ENCODE measurements around the gene NIM1K. TPM values are rescaled to one million over a fixed set of nuclear protein-coding genes. Genes with fewer than 3 reads are reported as not detected.
"Not testable (repeated sequence)": the region's sequence is repeated elsewhere in the genome, so short reads cannot be mapped to it uniquely, and the experiment has no call there.

NIM1K gene
- total RNA-seq, 1 donor from 2014 or later, result not detected

DNA sequence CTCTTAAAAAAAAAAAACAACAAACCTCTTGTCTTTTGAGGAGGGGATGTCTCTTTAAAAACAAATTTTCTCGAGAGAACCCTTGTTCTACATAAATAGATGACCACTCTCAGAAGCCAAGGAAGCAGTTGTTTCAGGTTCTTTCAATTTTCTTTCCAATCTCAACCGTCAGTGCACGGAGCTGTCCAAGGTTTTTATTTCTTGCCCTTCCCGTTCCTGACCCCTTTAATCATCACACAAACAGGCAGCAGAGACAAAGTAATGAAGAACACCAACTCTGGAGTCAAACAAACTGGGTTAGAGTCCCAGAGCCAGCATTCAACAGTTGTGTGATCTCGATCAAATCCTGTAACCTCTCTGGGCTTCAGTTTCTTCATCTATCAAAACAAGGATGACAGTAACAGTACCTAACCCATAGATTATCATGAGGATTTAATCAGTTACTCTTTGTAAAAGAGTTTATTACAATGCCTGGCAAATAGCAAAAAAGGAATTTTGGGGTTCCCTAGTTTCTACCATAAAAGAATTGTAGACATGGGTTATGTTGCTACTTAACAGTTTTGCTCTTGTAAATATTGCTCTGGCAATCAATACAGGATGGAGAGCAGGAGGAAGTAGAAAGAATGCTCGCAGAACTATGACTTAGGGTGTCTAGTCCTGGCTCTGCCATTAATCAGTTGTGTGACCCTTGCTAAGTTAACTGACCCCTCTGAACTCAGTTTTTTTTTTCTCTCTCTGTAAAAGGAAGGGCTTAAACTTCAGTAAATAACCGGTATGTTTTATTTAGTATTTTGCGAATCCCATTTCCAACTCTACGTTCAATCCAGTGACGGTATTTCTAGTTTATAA lies 1.0 kb upstream of the NIM1K start:
- no peak for ATAC-seq

- ATAC-seq, result peak; percentile 79
Observed at GRCh38 chr5:43192558-43193180, 644 bp downstream of the NIM1K start.

DNA sequence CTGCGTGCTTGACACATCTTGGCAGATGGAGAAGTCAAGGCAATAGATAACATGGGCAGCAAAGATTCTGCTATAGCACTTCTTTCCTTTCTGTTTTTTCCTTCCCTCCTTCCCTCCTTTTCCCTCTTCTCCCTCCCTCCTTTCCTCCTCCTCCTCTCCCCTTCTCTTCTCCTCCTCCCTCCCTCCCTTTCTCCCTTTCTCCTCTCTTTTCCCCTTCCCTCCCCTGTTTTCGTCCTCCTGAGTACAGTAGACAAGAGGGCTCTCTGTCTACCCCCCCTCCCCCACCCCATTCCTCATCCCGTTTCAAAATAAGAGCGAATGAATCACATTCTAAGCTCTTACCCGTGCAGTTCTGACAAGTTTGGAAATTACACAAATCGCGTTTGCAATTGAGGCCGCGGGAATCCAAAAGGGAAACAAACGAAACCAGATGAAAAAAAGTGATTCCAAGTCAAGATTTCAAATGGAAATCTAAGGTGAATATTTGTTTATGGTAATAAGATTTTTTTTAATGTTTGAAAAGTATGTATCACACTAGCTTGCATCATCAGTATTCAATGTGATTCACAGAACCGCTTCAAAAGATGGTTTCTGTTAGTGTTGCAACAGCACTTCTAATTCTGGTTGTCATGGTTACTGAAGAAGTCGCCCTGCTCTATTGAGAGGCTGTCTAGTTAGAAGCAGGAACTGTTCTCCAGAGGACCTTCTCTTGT lies 1.3 kb downstream of the NIM1K start:
- peak; percentile 66 for ATAC-seq

DNA sequence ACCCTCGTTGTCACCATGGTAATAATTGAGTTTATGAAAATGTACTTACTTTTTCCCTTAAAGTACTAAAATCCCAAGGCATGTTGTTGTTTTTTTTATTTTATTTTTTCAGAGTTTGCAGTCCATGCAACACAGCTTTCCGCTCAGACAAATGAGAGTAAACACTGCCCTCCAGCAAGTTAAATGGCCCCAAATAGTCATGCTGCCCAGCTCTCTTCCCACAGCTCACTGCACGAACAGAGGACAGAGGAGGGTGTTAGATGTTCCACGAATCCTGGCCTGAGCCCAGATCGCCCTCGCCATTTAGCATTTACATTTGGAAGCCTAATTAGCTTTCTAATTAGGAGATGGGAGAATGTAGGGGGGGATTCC lies 1.9 kb downstream of the NIM1K start:
- ATAC-seq, result no peak

- no peak for ATAC-seq
Observed at GRCh38 chr5:43195670-43196265, 3.7 kb downstream of the NIM1K start.

- no peak for ATAC-seq
Observed at GRCh38 chr5:43197535-43197934, 5.5 kb downstream of the NIM1K start.

- ATAC-seq, result not testable (repeated sequence)
Observed at GRCh38 chr5:43201442-43201841, 9.4 kb downstream of the NIM1K start.

DNA sequence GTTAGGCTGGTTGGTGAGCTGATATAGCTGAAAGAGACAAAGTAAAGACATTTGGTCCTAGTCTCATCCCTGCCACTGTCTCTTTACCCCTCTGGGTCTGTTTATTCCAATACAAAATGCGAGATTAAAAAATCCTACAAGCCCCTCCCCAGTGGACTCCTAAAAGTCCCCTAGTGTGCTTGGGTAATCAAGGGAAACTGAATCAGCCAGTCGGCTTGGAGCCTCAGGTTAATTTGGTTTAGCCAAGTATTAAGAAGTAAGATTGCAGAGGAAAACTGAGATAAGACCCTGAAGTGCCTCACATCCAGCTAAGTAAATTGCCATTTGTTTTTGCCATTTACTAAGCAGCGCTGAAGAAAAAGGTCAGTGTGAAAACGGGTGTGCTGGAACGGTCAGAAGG lies 10.4 kb downstream of the NIM1K start:
- ATAC-seq, result no peak

DNA sequence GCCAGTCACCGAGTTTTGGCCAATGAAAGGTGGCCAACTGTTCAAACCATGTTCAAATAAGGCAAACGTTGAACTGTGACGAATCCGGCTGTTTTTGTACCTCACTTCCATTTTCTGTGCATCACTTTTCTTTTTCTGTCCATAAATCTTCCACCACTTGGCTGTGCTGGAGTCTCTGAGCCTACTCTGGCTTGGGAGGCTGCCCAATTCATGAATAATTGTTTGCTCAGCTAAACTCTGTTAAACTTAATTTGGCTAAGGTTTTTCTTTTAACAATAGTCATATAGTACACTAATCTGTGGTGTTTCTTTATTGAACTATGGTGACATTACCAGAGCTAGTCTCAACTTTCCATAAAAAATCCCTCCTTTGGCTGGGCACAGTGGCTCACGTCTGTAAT lies 11.3 kb downstream of the NIM1K start:
- peak; percentile 72 for ATAC-seq

DNA sequence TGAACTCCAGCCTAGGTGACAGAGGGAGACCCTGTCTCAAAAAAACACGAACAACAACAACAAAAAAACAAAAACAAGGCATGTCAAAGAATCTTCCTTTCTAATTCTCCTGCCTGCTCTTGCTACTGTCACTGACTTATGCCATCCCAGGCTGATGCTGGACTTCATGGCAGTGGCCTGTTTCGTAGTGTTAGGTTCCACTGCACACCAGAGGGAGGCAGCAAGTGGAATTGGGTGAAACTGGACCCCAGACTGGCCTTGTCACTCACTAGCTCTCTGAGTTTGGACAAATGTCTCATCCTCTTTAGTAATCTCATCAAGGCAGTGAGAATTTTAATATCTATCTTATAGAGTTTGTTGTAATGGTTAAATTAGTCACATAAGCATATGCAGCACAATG lies 12.9 kb downstream of the NIM1K start:
- no peak for ATAC-seq

DNA sequence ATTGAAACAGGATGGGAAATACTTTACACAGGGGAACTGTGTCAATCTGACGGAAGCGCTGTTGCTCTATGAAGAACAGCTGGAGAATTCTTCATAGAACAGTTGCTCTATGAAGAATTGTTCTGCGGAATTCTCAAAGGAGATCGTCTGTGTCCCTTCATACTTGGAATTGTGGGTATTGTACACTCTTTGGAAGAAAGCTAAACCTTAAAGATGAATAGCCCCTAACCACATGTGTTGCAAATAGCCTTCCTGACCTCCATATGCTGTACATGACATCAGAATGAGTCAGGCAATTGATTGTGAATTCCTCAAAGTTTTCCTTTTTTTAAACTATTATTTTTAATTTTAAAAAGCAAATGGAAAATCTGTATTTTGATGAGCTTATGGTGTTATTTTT lies 15.6 kb downstream of the NIM1K start:
- ATAC-seq, result no peak

DNA sequence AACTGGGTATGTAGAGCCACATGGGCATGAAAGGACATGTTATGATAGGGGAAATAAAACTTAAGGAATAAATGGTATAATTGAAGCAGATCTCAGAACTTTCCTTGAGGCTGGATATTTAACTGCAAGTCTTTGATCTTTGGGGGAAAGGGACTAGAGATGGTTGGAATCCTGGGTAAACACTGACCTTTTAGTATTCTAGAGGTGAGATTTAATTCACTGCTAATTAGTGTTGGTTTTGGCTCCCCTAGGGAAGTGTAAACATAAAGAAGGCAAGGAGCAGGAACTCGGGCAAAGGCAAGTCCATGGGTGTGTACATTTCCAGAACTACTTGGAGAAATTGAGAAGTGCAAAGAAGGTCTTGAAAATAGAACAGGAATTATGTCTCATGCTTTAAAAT lies 16.6 kb downstream of the NIM1K start:
- ATAC-seq, result no peak

- ATAC-seq, result no peak
Observed at GRCh38 chr5:43209060-43209459, 17.0 kb downstream of the NIM1K start.

- no peak for ATAC-seq
Observed at GRCh38 chr5:43209833-43210232, 17.8 kb downstream of the NIM1K start.

DNA sequence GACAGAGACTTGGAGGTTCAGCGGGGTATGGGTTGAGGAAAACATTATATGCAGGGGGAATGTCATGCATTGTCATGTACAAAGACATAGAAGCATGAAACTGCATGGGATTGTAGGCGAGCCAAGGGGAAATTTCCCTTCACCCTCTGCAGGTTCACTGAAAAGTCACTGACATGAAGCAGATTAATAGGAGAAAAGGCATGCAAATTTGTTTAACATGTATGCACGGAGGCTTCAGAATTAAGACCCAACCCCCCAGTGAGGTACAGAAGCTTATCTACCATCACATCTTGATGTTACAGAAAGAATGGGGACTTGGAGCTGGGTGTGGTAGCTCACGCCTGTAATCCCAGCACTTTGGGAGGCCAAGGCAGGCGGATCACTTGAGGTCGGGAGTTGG lies 18.5 kb downstream of the NIM1K start:
- ATAC-seq, result no peak

DNA sequence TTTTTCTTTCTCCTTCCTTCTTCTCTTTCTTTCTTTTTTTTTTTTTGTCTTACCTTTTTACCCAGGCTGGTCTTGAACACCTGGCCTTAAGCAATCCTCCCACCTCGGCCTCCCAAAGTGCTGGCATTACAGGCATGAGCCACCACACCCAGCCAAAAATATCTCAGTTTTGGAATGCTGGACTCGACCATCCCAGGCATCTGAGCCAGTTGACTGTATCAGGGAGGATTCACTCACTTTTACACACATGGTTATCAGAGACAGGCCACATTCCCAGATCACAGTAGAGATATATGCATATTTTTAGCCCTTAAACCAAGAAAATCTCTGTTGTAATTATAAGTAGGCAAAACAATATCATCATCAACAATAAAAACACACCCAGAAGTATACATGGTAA lies 21.9 kb downstream of the NIM1K start:
- no peak for ATAC-seq

GRCh38 chr5:43215073-43215631 lies 23.1 kb downstream of the NIM1K start:
- peak; percentile 91 for ATAC-seq

GRCh38 chr5:43216941-43217340 lies 24.9 kb downstream of the NIM1K start:
- no peak for ATAC-seq

DNA sequence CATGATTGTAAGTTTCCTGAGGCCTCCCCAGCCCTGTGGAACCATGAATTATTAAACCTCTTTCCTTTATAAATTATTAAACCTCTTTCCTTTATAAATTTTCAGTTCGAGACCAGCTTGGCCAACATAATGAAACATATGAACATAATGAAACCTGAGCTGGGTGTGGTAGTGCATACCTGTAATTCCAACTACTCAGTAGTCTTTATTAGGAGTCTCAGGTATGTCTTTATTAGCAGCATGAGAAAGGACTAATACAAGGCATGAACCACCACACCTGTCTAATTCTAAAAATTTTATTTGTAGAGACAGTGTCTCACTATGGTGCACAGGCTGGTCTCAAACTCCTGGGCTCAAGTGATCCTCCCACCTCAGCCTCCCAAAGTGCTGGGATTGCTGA lies 27.1 kb downstream of the NIM1K start:
- ATAC-seq, result no peak

- ATAC-seq, result no peak
Observed at GRCh38 chr5:43221502-43221901, 29.5 kb downstream of the NIM1K start.

- ATAC-seq, result no peak
Observed at GRCh38 chr5:43225649-43226245, 33.7 kb downstream of the NIM1K start.

DNA sequence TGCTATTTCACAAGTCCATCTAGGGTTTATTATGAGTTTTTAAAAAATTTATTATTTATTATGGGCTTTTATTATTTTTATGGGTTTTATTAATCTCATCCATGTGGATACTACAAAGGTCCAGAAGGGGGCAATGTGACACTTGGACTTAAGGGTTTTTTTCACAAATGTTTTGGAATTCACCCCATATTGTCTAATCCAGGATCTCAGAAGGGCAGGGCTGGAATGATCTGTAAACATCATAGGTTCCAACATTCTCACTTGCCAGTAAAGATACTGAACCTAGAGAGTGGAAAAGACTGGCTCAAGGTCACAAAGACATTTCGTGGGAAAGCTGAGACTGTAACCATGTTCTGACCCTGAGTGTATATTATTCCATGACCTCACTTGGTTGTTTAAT lies 35.6 kb downstream of the NIM1K start:
- no peak for ATAC-seq

- no peak for ATAC-seq
Observed at GRCh38 chr5:43230707-43231106, 38.7 kb downstream of the NIM1K start.

Data from esophagus mucosa (tissue), 1 donor.